Upper lobe of left lung (tissue), 6 donors: ENCODE data around the gene CHRNA9. TPM values are rescaled to one million over a fixed set of nuclear protein-coding genes. Genes with fewer than 3 reads are reported as not detected.
"Not testable (repeated sequence)": the region's sequence is repeated elsewhere in the genome, so short reads cannot be mapped to it uniquely, and the experiment has no call there.

ENCODE experiments used
- ATAC-seq, 2 donors: fragments of 200-7000 bp; cut with Tn5 transposase; one replicate each; pipeline ENCODE4 v1.9.1; 2022; ENCODE audit warnings: mild to moderate bottlenecking in 2 of 2, moderate library complexity in 2 of 2; ENCODE audit not compliant: low FRiP score in 2 of 2
- DNase-seq, 2 donors: peaks; one replicate each; pipeline ENCODE4 v3.0.0-alpha.2; 2019 to 2020
- H3K27ac ChIP-seq, 4 donors: fragments of 200-600 bp; sonication (generic); one replicate each; pipeline ENCODE4 v1.5.1; 2016 to 2019
- H3K27me3 ChIP-seq, 4 donors: fragments of 200-600 bp; sonication (generic); one replicate each; pipeline ENCODE4 v1.5.1; 2017 to 2019
- H3K36me3 ChIP-seq, 4 donors: fragments of 200-600 bp; sonication (generic); one replicate each; pipeline ENCODE4 v1.5.1; 2016 to 2019
- H3K4me1 ChIP-seq, 4 donors: fragments of 200-600 bp; sonication (generic); one replicate each; pipeline ENCODE4 v1.5.1; 2018 to 2019
- H3K4me3 ChIP-seq, 4 donors: fragments of 200-600 bp; sonication (generic); one replicate each; pipeline ENCODE4 v1.5.1; 2017 to 2019; ENCODE audit warnings: mild to moderate bottlenecking in 2 of 4, moderate library complexity in 1 of 4
- H3K9me3 ChIP-seq, 4 donors: fragments of 200-600 bp; sonication (generic); one replicate each; pipeline ENCODE4 v1.5.1; 2018 to 2019
- CTCF ChIP-seq, 6 experiments: fragments of 450-650 bp in 4 of 6; fragments of 200-600 bp in 2 of 6; sonication (generic) in 2 of 6; IDR thresholded peaks; one replicate each; pipeline ENCODE4 v1.5.1; 2016 to 2019; ENCODE audit warnings: antibody characterized with exemption in 6 of 6
- EP300 ChIP-seq, 4 donors: sonication (generic); formaldehyde crosslinking; IDR thresholded peaks; one replicate each; pipeline ENCODE4 v1.5.1; 2017; ENCODE audit warnings: antibody characterized with exemption in 4 of 4, control low read depth in 2 of 4
- POLR2A ChIP-seq, 4 donors: fragments of 450-650 bp; IDR thresholded peaks; one replicate each; pipeline ENCODE4 v1.5.1; 2016 to 2017; ENCODE audit warnings: antibody characterized with exemption in 4 of 4, mild to moderate bottlenecking in 2 of 4
- POLR2AphosphoS5 ChIP-seq, 2 donors: sonication (generic); formaldehyde crosslinking; IDR thresholded peaks; one replicate each; pipeline ENCODE4 v1.5.1; 2017; ENCODE audit warnings: antibody characterized with exemption in 2 of 2
- WGBS, 2 donors: methylation state at CpG; one replicate each; pipeline ENCODE4 v1.1.5; 2017 to 2018; 5-methylcytosine and 5-hydroxymethylcytosine counted together
- total RNA-seq, 6 donors: library from RNA; depleted of rRNA in 4 of 6; stranded (reverse); fragments of >200 nt in 4 of 6; gene quantifications; one replicate each; pipeline versions ENCODE4 v1.1.0 to v1.2.1, GENCODE V29; 2016 to 2021
- donor health status: DM: no; HTN: no; CAD: no; lungs with moderate emphysema.
- donor health status: DM: no; HTN: yes; CAD: no; lungs with severe emphysema.

Gene CHRNA9
- total RNA-seq, 6 donors from 2014 or later: 0.49 TPM; not detected in 5

GRCh38 chr4:40380647-40381046, 45.5 kb downstream of the CHRNA9 start:
- DNase-seq (no peak), ATAC-seq (no peak)
- no peaks in the 10 kb centered on the region for H3K27me3 ChIP-seq
- no peaks in the 10 kb centered on the region for H3K36me3 ChIP-seq
- 72 to 93% methylated on average over 3 to 4 of the region's 5 CpGs for WGBS, 2 donors
- no peaks in the 10 kb centered on the region for H3K4me1 ChIP-seq
- H3K4me3 ChIP-seq: no peak overlapping the region
- no peak for TF ChIP-seq POLR2A (IDR thresholded peaks at IDR 0.05)
- no peak for TF ChIP-seq CTCF (IDR thresholded peaks at IDR 0.05)
- no peak overlapping the region for H3K27ac ChIP-seq
- H3K9me3 ChIP-seq: no peaks in the 10 kb centered on the region

- no peaks in the 10 kb centered on the region for H3K4me1 ChIP-seq
- DNase-seq (peak in 1 of 2 donors; percentile 29), ATAC-seq (peak in 1 of 2 donors; percentile 36)
- TF ChIP-seq POLR2AphosphoS5 (IDR thresholded peaks at IDR 0.05) (no peak), CTCF (IDR thresholded peaks at IDR 0.05) (no peak), POLR2A (IDR thresholded peaks at IDR 0.05) (no peak), EP300 (IDR thresholded peaks at IDR 0.05) (no peak)
- no peaks in the 10 kb centered on the region for H3K9me3 ChIP-seq
- H3K27me3 ChIP-seq: no peaks in the 10 kb centered on the region
- no peak overlapping the region for H3K4me3 ChIP-seq
- H3K27ac ChIP-seq: no peak overlapping the region
- WGBS, 2 donors: 54% methylated on average over 6 of the region's 6 CpGs
- H3K36me3 ChIP-seq: no peaks in the 10 kb centered on the region
These were observed 53.1 kb downstream of the CHRNA9 start for GRCh38 chr4:40388239-40388638.

GRCh38 chr4:40389986-40390385, 54.9 kb downstream of the CHRNA9 start:
- Histone ChIP-seq H3K9me3 (no peaks in the 10 kb centered on the region), H3K36me3 (no peaks in the 10 kb centered on the region), H3K27ac (no peak overlapping the region), H3K27me3 (no peaks in the 10 kb centered on the region), H3K4me3 (no peak overlapping the region), H3K4me1 (no peaks in the 10 kb centered on the region)
- DNase-seq (no peak), ATAC-seq (no peak)
- no peak for TF ChIP-seq EP300 (IDR thresholded peaks at IDR 0.05)
- TF ChIP-seq POLR2AphosphoS5 (IDR thresholded peaks at IDR 0.05): no peak
- no peak for TF ChIP-seq CTCF (IDR thresholded peaks at IDR 0.05)
- TF ChIP-seq POLR2A (IDR thresholded peaks at IDR 0.05): no peak
- 93 to 96% methylated on average over 4 of the region's 4 CpGs for WGBS, 2 donors

GRCh38 chr4:40392241-40392640, 57.1 kb downstream of the CHRNA9 start:
- peak in 1 of 2 donors; percentile 38 for DNase-seq
- Histone ChIP-seq H3K4me1 (peaks cover 0 to 13% (median 5%) of the 10 kb centered on the region in 4 donors), H3K27ac (peak overlapping the region in 1 of 4 donors; percentile 31)
- TF ChIP-seq EP300 (IDR thresholded peaks at IDR 0.05): peak in 1 of 4 donors; percentile 28
- H3K36me3 ChIP-seq, H3K27me3 ChIP-seq, ATAC-seq, H3K4me3 ChIP-seq, H3K9me3 ChIP-seq: not testable (repeated sequence)
- 76 to 79% methylated on average over 9 of the region's 9 CpGs for WGBS, 2 donors

- Histone ChIP-seq H3K36me3 (no peaks in the 10 kb centered on the region), H3K4me3 (no peak overlapping the region), H3K9me3 (no peaks in the 10 kb centered on the region), H3K27ac (no peak overlapping the region), H3K4me1 (peaks cover 0 to 13% (median 5%) of the 10 kb centered on the region in 4 donors), H3K27me3 (no peaks in the 10 kb centered on the region)
- ATAC-seq (no peak), DNase-seq (no peak)
- WGBS, 2 donors: 52 to 65% methylated on average over 6 of the region's 6 CpGs
- TF ChIP-seq CTCF (IDR thresholded peaks at IDR 0.05) (no peak), POLR2A (IDR thresholded peaks at IDR 0.05) (no peak), EP300 (IDR thresholded peaks at IDR 0.05) (no peak), POLR2AphosphoS5 (IDR thresholded peaks at IDR 0.05) (no peak)
These were observed 59.1 kb downstream of the CHRNA9 start for GRCh38 chr4:40394236-40394635.
